ENCODE measurements around the gene AKR1D1. TPM values are rescaled to one million over a fixed set of nuclear protein-coding genes. Genes with fewer than 3 reads are reported as not detected.
"Not testable (repeated sequence)": the region's sequence is repeated elsewhere in the genome, so short reads cannot be mapped to it uniquely, and the experiment has no call there.

The AKR1D1 gene
- total RNA-seq, 1 experiment from 2014 or later, result not detected

GRCh38 chr7:138052696-138053095, 23.6 kb upstream of the AKR1D1 start:
- Histone ChIP-seq H3K9ac (ENCODE audit: low read length) (no peak overlapping the region), H3F3A (ENCODE audit: low read length, unreplicated experiment) (no peaks in the 10 kb centered on the region), H3K4me1 (ENCODE audit: insufficient read depth, low read length) (no peaks in the 10 kb centered on the region), H2AFZ (ENCODE audit: low read length) (no peak overlapping the region), H3K4me3 (ENCODE audit: low read length) (no peak overlapping the region), H3K36me3 (ENCODE audit: low read depth, low read length) (no peaks in the 10 kb centered on the region), H3K4me2 (ENCODE audit: low read length) (no peak overlapping the region), H3K79me2 (ENCODE audit: low read length) (no peaks in the 10 kb centered on the region), H3K9me2 (replicated peaks; ENCODE audit: low read length) (no peaks in the 10 kb centered on the region), H3K27ac (ENCODE audit: low read length) (no peak overlapping the region), H4K20me1 (ENCODE audit: low read length) (no peaks in the 10 kb centered on the region), H3K27me3 (ENCODE audit: low read length) (no peaks in the 10 kb centered on the region), H3K9me3 (ENCODE audit: low read length) (no peaks in the 10 kb centered on the region)
- CTCF ChIA-PET, result no interaction called here
- no peak for TF ChIP-seq EZH2phosphoT487 (IDR thresholded peaks at IDR 0.05; ENCODE audit: borderline replicate concordance, low read length)
- no peak for TF ChIP-seq EZH2 (IDR thresholded peaks at IDR 0.05; ENCODE audit: low read length, unreplicated experiment)
- TF ChIP-seq CTCF (conservative IDR thresholded peaks at IDR 0.05; ENCODE audit: low read depth, low read length), result no peak
- POLR2A ChIA-PET (ENCODE audit: unreplicated experiment), result no interaction called here
- DNase-seq (no peak), ATAC-seq (no peak)
- intact Hi-C loops (cut with micrococcal nuclease), result no loop called here
- no TSS peak for BruUV-seq (replicated peaks)

- intact Hi-C loops (cut with micrococcal nuclease); CTCF ChIA-PET; BruUV-seq (replicated peaks); H3K9me3 ChIP-seq (ENCODE audit: low read length); H3K4me2 ChIP-seq (ENCODE audit: low read length); H3K36me3 ChIP-seq (ENCODE audit: low read depth, low read length); H2AFZ ChIP-seq (ENCODE audit: low read length); H3K9me2 ChIP-seq (replicated peaks; ENCODE audit: low read length); DNase-seq; H3K4me3 ChIP-seq (ENCODE audit: low read length); H3K4me1 ChIP-seq (ENCODE audit: insufficient read depth, low read length); H3K27ac ChIP-seq (ENCODE audit: low read length); POLR2A ChIA-PET (ENCODE audit: unreplicated experiment); H3K9ac ChIP-seq (ENCODE audit: low read length); H4K20me1 ChIP-seq (ENCODE audit: low read length); H3F3A ChIP-seq (ENCODE audit: low read length, unreplicated experiment); ATAC-seq; H3K79me2 ChIP-seq (ENCODE audit: low read length); H3K27me3 ChIP-seq (ENCODE audit: low read length): not testable (repeated sequence)
These were observed 20.6 kb upstream of the AKR1D1 start for GRCh38 chr7:138055698-138056097.

- no peak overlapping the region for H3K9ac ChIP-seq (ENCODE audit: low read length)
- H3K4me1 ChIP-seq (ENCODE audit: insufficient read depth, low read length), result no peaks in the 10 kb centered on the region
- intact Hi-C loops (cut with micrococcal nuclease), result no loop called here
- H3K9me3 ChIP-seq (ENCODE audit: low read length), result no peaks in the 10 kb centered on the region
- ATAC-seq, result no peak
- no TSS peak for BruUV-seq (replicated peaks)
- ChIA-PET POLR2A (ENCODE audit: unreplicated experiment) (no interaction called here), CTCF (interaction anchor here (0.6 kb wide), 1 partner anchor 341 kb away, joined by 4 read pairs; no protein-coding TSS in a partner anchor)
- H4K20me1 ChIP-seq (ENCODE audit: low read length), result no peaks in the 10 kb centered on the region
- H3F3A ChIP-seq (ENCODE audit: low read length, unreplicated experiment), result no peaks in the 10 kb centered on the region
- no peaks in the 10 kb centered on the region for H3K9me2 ChIP-seq (replicated peaks; ENCODE audit: low read length)
- H3K4me2 ChIP-seq (ENCODE audit: low read length), result no peak overlapping the region
- no peaks in the 10 kb centered on the region for H3K27me3 ChIP-seq (ENCODE audit: low read length)
- no peaks in the 10 kb centered on the region for H3K79me2 ChIP-seq (ENCODE audit: low read length)
- H3K36me3 ChIP-seq (ENCODE audit: low read depth, low read length), result no peaks in the 10 kb centered on the region
- no peak for DNase-seq
- no peak overlapping the region for H3K27ac ChIP-seq (ENCODE audit: low read length)
- H2AFZ ChIP-seq (ENCODE audit: low read length), result no peak overlapping the region
- TF ChIP-seq CTCF (conservative IDR thresholded peaks at IDR 0.05; ENCODE audit: low read depth, low read length) (no peak), EZH2phosphoT487 (IDR thresholded peaks at IDR 0.05; ENCODE audit: borderline replicate concordance, low read length) (no peak), EZH2 (IDR thresholded peaks at IDR 0.05; ENCODE audit: low read length, unreplicated experiment) (no peak)
- no peak overlapping the region for H3K4me3 ChIP-seq (ENCODE audit: low read length)
These were observed 12.9 kb upstream of the AKR1D1 start for GRCh38 chr7:138063400-138063799.
